WTC11 (cell line): ENCODE data around the gene COX7A2.

Experiments used
- ATF3 ChIP-seq: sonication (generic); formaldehyde crosslinking; conservative IDR thresholded peaks from 2 replicates; pipeline ENCODE4 v1.8.1; 2022; ENCODE audit warnings: mild to moderate bottlenecking, missing genetic modification reagents
- ZBTB43 ChIP-seq: sonication (generic); formaldehyde crosslinking; IDR thresholded peaks from 2 replicates; pipeline ENCODE4 v1.8.1; 2023; ENCODE audit warnings: mild to moderate bottlenecking, missing genetic modification reagents

GRCh38 chr6:75282706-75283105 is 39.1 kb upstream of the COX7A2 start:
- TF ChIP-seq ZBTB43 (CRISPR knock-in tag) (no peak), ATF3 (no peak)
